Loucy (cell line): ENCODE measurements around the gene CDH22.

ENCODE experiments used
- H2AFZ ChIP-seq: fragments of 200-600 bp; sonication (generic); 2 replicates; pipeline ENCODE4 v1.6.0; 2016; ENCODE audit warnings: antibody characterized with exemption, mild to moderate bottlenecking, low read length, moderate library complexity
- H3F3A ChIP-seq: fragments of 200-600 bp; 2 replicates; pipeline ENCODE4 v1.6.0; 2016; ENCODE audit warnings: antibody characterized with exemption, low read depth, mild to moderate bottlenecking
- H3K27me3 ChIP-seq: fragments of 200-600 bp; sonication (generic); 2 replicates; pipeline ENCODE4 v1.6.1; 2014; ENCODE audit warnings: low read length, mild to moderate bottlenecking; ENCODE audit not compliant: insufficient read depth, poor library complexity, severe bottlenecking
- H3K36me3 ChIP-seq: fragments of 200-600 bp; sonication (generic); 2 replicates; pipeline ENCODE4 v1.6.1; 2016; ENCODE audit warnings: low read length; ENCODE audit not compliant: insufficient read depth
- H3K4me1 ChIP-seq: fragments of 200-600 bp; sonication (generic); 2 replicates; pipeline ENCODE4 v1.5.1; 2014; ENCODE audit warnings: low read length, mild to moderate bottlenecking; ENCODE audit not compliant: insufficient read depth, poor library complexity, severe bottlenecking
- H3K4me2 ChIP-seq: fragments of 200-600 bp; sonication (generic); 2 replicates; pipeline ENCODE4 v1.6.0; 2014; ENCODE audit warnings: antibody characterized with exemption, low read length, low read depth, mild to moderate bottlenecking; ENCODE audit not compliant: poor library complexity, severe bottlenecking
- H3K4me3 ChIP-seq: fragments of 200-600 bp; sonication (generic); 2 replicates; pipeline ENCODE4 v1.5.1; 2014; ENCODE audit warnings: low read length, mild to moderate bottlenecking, mixed read lengths; ENCODE audit not compliant: poor library complexity, severe bottlenecking
- H3K79me2 ChIP-seq: fragments of 200-600 bp; sonication (generic); 2 replicates; pipeline ENCODE4 v1.6.1; 2014; ENCODE audit warnings: low read length; ENCODE audit not compliant: insufficient read depth
- H3K9ac ChIP-seq: fragments of 200-600 bp; sonication (generic); 2 replicates; pipeline ENCODE4 v1.6.0; 2014; ENCODE audit warnings: mild to moderate bottlenecking, low read depth, low read length, moderate library complexity; ENCODE audit not compliant: poor library complexity, severe bottlenecking
- H3K9me2 ChIP-seq: fragments of 200-600 bp; sonication (generic); replicated peaks from 2 replicates; pipeline ENCODE4 v1.6.1; 2016; ENCODE audit warnings: low read depth, low read length, mixed read lengths
- H3K9me3 ChIP-seq: fragments of 200-600 bp; sonication (generic); 2 replicates; pipeline ENCODE4 v1.6.1; 2014; ENCODE audit warnings: mild to moderate bottlenecking, antibody characterized with exemption, low read length, low read depth; ENCODE audit not compliant: insufficient read depth
- H4K20me1 ChIP-seq: fragments of 200-600 bp; sonication (generic); 2 replicates; pipeline ENCODE4 v1.6.0; 2014; ENCODE audit warnings: antibody characterized with exemption, low read length, mild to moderate bottlenecking; ENCODE audit not compliant: insufficient read depth, poor library complexity, severe bottlenecking
- EZH2phosphoT487 ChIP-seq: fragments of 200-600 bp; IDR thresholded peaks from 2 replicates; pipeline ENCODE4 v1.6.1; 2018; ENCODE audit warnings: antibody characterized with exemption, mild to moderate bottlenecking, moderate library complexity, borderline replicate concordance
- TF ChIP-seq, protein P1 (sequence below): fragments of 200-600 bp; sonication (generic); conservative IDR thresholded peaks from 2 replicates; pipeline ENCODE4 v1.5.1; 2014; ENCODE audit warnings: mild to moderate bottlenecking, antibody characterized with exemption, low read length

Gene CDH22

DNA sequence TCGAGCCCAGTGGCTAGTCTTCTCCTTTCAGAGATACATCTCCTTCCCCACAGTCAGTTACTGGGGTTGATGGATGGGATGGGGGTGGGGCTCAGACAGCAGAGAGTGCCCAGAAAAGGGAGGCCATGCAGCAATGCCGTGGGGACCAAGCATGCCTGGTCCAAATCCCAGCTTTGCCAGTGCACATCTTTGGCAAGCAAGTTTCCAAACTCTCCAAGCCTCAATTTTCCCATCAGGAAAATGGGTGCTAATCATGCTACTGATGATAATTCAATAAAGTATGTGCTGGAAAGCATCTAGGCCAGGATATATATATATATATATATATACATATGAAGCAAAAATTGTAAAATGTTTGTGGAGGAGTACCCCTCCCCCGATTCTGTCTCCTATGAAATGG lies 111.3 kb downstream of the CDH22 start:
- Histone ChIP-seq H3K27me3 (no peaks in the 10 kb centered on the region), H3K9me3 (no peaks in the 10 kb centered on the region), H3K4me3 (no peak overlapping the region), H3K9me2 (no peaks in the 10 kb centered on the region), H3K4me2 (no peak overlapping the region), H3K36me3 (no peaks in the 10 kb centered on the region), H3F3A (no peaks in the 10 kb centered on the region), H2AFZ (no peak overlapping the region), H4K20me1 (no peaks in the 10 kb centered on the region), H3K79me2 (no peaks in the 10 kb centered on the region), H3K9ac (no peak overlapping the region), H3K4me1 (no peaks in the 10 kb centered on the region)
- TF ChIP-seq, protein P1, sequence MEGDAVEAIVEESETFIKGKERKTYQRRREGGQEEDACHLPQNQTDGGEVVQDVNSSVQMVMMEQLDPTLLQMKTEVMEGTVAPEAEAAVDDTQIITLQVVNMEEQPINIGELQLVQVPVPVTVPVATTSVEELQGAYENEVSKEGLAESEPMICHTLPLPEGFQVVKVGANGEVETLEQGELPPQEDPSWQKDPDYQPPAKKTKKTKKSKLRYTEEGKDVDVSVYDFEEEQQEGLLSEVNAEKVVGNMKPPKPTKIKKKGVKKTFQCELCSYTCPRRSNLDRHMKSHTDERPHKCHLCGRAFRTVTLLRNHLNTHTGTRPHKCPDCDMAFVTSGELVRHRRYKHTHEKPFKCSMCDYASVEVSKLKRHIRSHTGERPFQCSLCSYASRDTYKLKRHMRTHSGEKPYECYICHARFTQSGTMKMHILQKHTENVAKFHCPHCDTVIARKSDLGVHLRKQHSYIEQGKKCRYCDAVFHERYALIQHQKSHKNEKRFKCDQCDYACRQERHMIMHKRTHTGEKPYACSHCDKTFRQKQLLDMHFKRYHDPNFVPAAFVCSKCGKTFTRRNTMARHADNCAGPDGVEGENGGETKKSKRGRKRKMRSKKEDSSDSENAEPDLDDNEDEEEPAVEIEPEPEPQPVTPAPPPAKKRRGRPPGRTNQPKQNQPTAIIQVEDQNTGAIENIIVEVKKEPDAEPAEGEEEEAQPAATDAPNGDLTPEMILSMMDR, result no peak
- no peak for TF ChIP-seq EZH2phosphoT487

DNA sequence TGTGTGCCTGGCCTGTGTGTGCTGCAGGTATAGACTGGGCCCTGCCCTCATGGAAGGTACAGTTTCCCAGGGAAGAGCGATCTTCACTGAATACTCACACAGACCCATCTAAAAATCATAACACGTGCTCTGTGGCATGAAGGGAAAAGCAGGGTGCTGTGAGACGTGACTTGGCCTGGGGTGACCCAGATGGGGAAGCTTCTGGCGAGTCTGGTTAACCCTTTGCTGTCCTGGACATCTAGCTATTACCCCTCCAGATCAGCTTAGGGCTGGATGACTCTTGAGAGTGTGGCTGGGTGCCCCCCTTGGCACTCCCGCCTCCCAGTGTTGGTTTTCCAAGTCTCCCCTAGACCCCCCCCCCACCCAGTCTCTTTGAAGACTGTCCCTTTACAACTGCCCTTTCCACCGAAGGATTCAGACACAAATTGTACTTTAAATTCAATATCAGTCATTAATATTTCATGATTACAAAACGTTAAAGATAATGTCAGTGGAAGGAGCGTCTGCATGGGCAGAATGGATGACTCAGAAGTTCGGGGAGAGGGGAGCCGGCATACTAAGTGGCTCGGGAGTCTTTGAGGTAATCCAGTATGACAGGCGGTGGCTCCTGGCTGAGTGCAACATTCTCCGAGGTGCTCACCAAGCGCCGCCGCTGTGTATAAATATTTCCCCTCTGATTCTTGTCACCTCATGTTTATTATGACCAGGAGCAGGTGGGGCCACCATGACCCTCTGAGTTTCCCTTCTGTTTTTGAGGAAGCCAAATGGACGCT lies 112.8 kb downstream of the CDH22 start:
- H3K36me3 ChIP-seq, result no peaks in the 10 kb centered on the region
- no peak overlapping the region for H3K9ac ChIP-seq
- no peaks in the 10 kb centered on the region for H4K20me1 ChIP-seq
- H3F3A ChIP-seq, result no peaks in the 10 kb centered on the region
- H3K9me2 ChIP-seq, result no peaks in the 10 kb centered on the region
- no peak overlapping the region for H2AFZ ChIP-seq
- H3K4me1 ChIP-seq, result no peaks in the 10 kb centered on the region
- H3K4me3 ChIP-seq, result no peak overlapping the region
- H3K27me3 ChIP-seq, result no peaks in the 10 kb centered on the region
- no peaks in the 10 kb centered on the region for H3K9me3 ChIP-seq
- no peak overlapping the region for H3K4me2 ChIP-seq
- TF ChIP-seq, protein P1, result no peak
- TF ChIP-seq EZH2phosphoT487, result no peak
- H3K79me2 ChIP-seq, result no peaks in the 10 kb centered on the region

DNA sequence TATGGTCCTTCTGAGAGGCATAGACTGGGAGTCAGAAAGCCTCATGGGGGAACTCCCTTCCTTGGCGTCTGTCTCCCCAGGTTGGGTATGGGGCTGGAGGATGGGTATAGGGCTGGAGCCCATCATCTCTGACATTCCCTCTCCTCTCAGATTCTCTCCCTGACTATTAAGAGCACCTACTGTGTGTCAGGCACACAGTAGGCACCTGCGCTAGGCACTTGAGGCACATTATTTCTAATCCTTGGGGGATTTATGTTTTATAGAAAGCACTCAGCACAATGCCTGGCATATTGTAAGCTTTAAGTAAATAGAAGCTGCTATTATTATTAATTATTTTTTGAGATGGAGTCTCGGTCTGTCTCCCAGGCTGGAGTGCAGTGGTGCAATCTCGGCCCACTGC lies 113.9 kb downstream of the CDH22 start:
- no peaks in the 10 kb centered on the region for H3K4me1 ChIP-seq

More for the DNA sequence above, 113.9 kb downstream of the CDH22 start:
- Histone ChIP-seq H4K20me1 (no peaks in the 10 kb centered on the region), H2AFZ (no peak overlapping the region), H3K4me3 (no peak overlapping the region), H3K9me3 (no peaks in the 10 kb centered on the region), H3K79me2 (no peaks in the 10 kb centered on the region), H3K4me2 (no peak overlapping the region), H3F3A (no peaks in the 10 kb centered on the region), H3K36me3 (no peaks in the 10 kb centered on the region), H3K27me3 (no peaks in the 10 kb centered on the region), H3K9ac (no peak overlapping the region), H3K9me2 (no peaks in the 10 kb centered on the region)
- TF ChIP-seq EZH2phosphoT487, result no peak
- TF ChIP-seq, protein P1, result no peak
